Activated CD8-positive, alpha-beta memory T cell treated with anti-CD3 and anti-CD28 coated beads, Interleukin-2, amount 50 U/mL, for 1 hour (primary cell): ENCODE measurements around the gene MPP7.

Source experiments
- DNase-seq: peaks from one replicate; pipeline ENCODE4 v3.0.0-alpha.2; 2020; ENCODE audit errors: extremely low read depth

The MPP7 gene

GRCh38 chr10:28305553-28305952 lies 2.7 kb upstream of the MPP7 start:
- no peak for DNase-seq

- DNase-seq: no peak
Measured at GRCh38 chr10:28304032-28304571, 1.2 kb upstream of the MPP7 start.

GRCh38 chr10:28302012-28302637 lies 739 bp downstream of the MPP7 start:
- DNase-seq: no peak

- DNase-seq: no peak
Measured at GRCh38 chr10:28300027-28300426, 2.8 kb downstream of the MPP7 start.

GRCh38 chr10:28298951-28299350 lies 3.9 kb downstream of the MPP7 start:
- no peak for DNase-seq

- DNase-seq: no peak
Measured at GRCh38 chr10:28296023-28296422, 6.8 kb downstream of the MPP7 start.

- no peak for DNase-seq
Measured at GRCh38 chr10:28295336-28295735, 7.5 kb downstream of the MPP7 start.

GRCh38 chr10:28294809-28295208 lies 8.1 kb downstream of the MPP7 start:
- no peak for DNase-seq

- DNase-seq: no peak
Measured at GRCh38 chr10:28294169-28294532, 8.7 kb downstream of the MPP7 start.

GRCh38 chr10:28293236-28294168 lies 9.4 kb downstream of the MPP7 start:
- DNase-seq: no peak

GRCh38 chr10:28291881-28292297 lies 11.0 kb downstream of the MPP7 start:
- DNase-seq: no peak

GRCh38 chr10:28285816-28286215 lies 17.0 kb downstream of the MPP7 start:
- no peak for DNase-seq

- DNase-seq: no peak
Measured at GRCh38 chr10:28284126-28284525, 18.7 kb downstream of the MPP7 start.

- no peak for DNase-seq
Measured at GRCh38 chr10:28283251-28283650, 19.6 kb downstream of the MPP7 start.

- no peak for DNase-seq
Measured at GRCh38 chr10:28282336-28282735, 20.5 kb downstream of the MPP7 start.

GRCh38 chr10:28281726-28282315 lies 21.0 kb downstream of the MPP7 start:
- no peak for DNase-seq

GRCh38 chr10:28280652-28281051 lies 22.2 kb downstream of the MPP7 start:
- no peak for DNase-seq

- DNase-seq: no peak
Measured at GRCh38 chr10:28279878-28280277, 23.0 kb downstream of the MPP7 start.

- DNase-seq: no peak
Measured at GRCh38 chr10:28278842-28279241, 24.0 kb downstream of the MPP7 start.

- no peak for DNase-seq
Measured at GRCh38 chr10:28276384-28276783, 26.5 kb downstream of the MPP7 start.

- DNase-seq: no peak
Measured at GRCh38 chr10:28274475-28274874, 28.4 kb downstream of the MPP7 start.

- no peak for DNase-seq
Measured at GRCh38 chr10:28273343-28273742, 29.5 kb downstream of the MPP7 start.
